Measurements from ENCODE around the gene RORC.
"Not testable (repeated sequence)": the region's sequence is repeated elsewhere in the genome, so short reads cannot be mapped to it uniquely, and the experiment has no call there.

The RORC gene

GRCh38 chr1:151860504-151861187 lies 29.0 kb upstream of the RORC start:
- Histone ChIP-seq H3K9ac (ENCODE audit: low read depth in 1 of 2, low read length in 2 of 2) (no peak overlapping the region), H3K9me3 (ENCODE audit: control insufficient read depth in 1 of 2, low read length in 2 of 2) (no peaks in the 10 kb centered on the region), H3K4me3 (ENCODE audit: low read depth in 1 of 2, low read length in 2 of 2) (no peak overlapping the region)

GRCh38 chr1:151859891-151860293 lies 28.3 kb upstream of the RORC start:
- H3K27ac ChIP-seq (ENCODE audit: low read depth, low read length), result no peak overlapping the region
- H3K4me1 ChIP-seq (ENCODE audit: control insufficient read depth in 1 of 2, insufficient read depth in 2 of 2, low read length in 2 of 2), result no peaks in the 10 kb centered on the region
- no peak overlapping the region for H3K4me3 ChIP-seq (ENCODE audit: low read depth in 1 of 2, low read length in 2 of 2)
- H3K9me3 ChIP-seq (ENCODE audit: control insufficient read depth in 1 of 2, low read length in 2 of 2), result no peaks in the 10 kb centered on the region
- no peaks in the 10 kb centered on the region for H3K27me3 ChIP-seq (ENCODE audit: control insufficient read depth in 1 of 2, insufficient read depth in 2 of 2, low read length in 2 of 2)
- H3K9ac ChIP-seq (ENCODE audit: low read depth in 1 of 2, low read length in 2 of 2), result no peak overlapping the region
- no peaks in the 10 kb centered on the region for H3K36me3 ChIP-seq (ENCODE audit: control insufficient read depth in 1 of 2, insufficient read depth in 2 of 2, low read length in 2 of 2)

More at GRCh38 chr1:151860504-151861187, 29.0 kb upstream of the RORC start:
- Histone ChIP-seq H3K36me3 (ENCODE audit: control insufficient read depth in 1 of 2, insufficient read depth in 2 of 2, low read length in 2 of 2) (no peaks in the 10 kb centered on the region), H3K27me3 (ENCODE audit: control insufficient read depth in 1 of 2, insufficient read depth in 2 of 2, low read length in 2 of 2) (no peaks in the 10 kb centered on the region), H3K4me1 (ENCODE audit: control insufficient read depth in 1 of 2, insufficient read depth in 2 of 2, low read length in 2 of 2) (no peaks in the 10 kb centered on the region), H3K27ac (ENCODE audit: low read depth, low read length) (no peak overlapping the region)

- H3K27ac ChIP-seq (ENCODE audit: low read depth, low read length), result no peak overlapping the region
- H3K9ac ChIP-seq (ENCODE audit: low read depth in 1 of 2, low read length in 2 of 2), result no peak overlapping the region
These were observed 27.5 kb upstream of the RORC start for GRCh38 chr1:151858886-151859665.

GRCh38 chr1:151858030-151858746 lies 26.6 kb upstream of the RORC start:
- Histone ChIP-seq H3K9ac (ENCODE audit: low read depth in 1 of 2, low read length in 2 of 2) (no peak overlapping the region), H3K27me3 (ENCODE audit: control insufficient read depth in 1 of 2, insufficient read depth in 2 of 2, low read length in 2 of 2) (no peaks in the 10 kb centered on the region), H3K36me3 (ENCODE audit: control insufficient read depth in 1 of 2, insufficient read depth in 2 of 2, low read length in 2 of 2) (no peaks in the 10 kb centered on the region), H3K4me3 (ENCODE audit: low read depth in 1 of 2, low read length in 2 of 2) (no peak overlapping the region), H3K9me3 (ENCODE audit: control insufficient read depth in 1 of 2, low read length in 2 of 2) (no peaks in the 10 kb centered on the region), H3K27ac (ENCODE audit: low read depth, low read length) (no peak overlapping the region), H3K4me1 (ENCODE audit: control insufficient read depth in 1 of 2, insufficient read depth in 2 of 2, low read length in 2 of 2) (no peaks in the 10 kb centered on the region)

More at GRCh38 chr1:151858886-151859665, 27.5 kb upstream of the RORC start:
- Histone ChIP-seq H3K36me3 (ENCODE audit: control insufficient read depth in 1 of 2, insufficient read depth in 2 of 2, low read length in 2 of 2) (no peaks in the 10 kb centered on the region), H3K27me3 (ENCODE audit: control insufficient read depth in 1 of 2, insufficient read depth in 2 of 2, low read length in 2 of 2) (no peaks in the 10 kb centered on the region), H3K9me3 (ENCODE audit: control insufficient read depth in 1 of 2, low read length in 2 of 2) (no peaks in the 10 kb centered on the region), H3K4me3 (ENCODE audit: low read depth in 1 of 2, low read length in 2 of 2) (no peak overlapping the region), H3K4me1 (ENCODE audit: control insufficient read depth in 1 of 2, insufficient read depth in 2 of 2, low read length in 2 of 2) (no peaks in the 10 kb centered on the region)

DNA sequence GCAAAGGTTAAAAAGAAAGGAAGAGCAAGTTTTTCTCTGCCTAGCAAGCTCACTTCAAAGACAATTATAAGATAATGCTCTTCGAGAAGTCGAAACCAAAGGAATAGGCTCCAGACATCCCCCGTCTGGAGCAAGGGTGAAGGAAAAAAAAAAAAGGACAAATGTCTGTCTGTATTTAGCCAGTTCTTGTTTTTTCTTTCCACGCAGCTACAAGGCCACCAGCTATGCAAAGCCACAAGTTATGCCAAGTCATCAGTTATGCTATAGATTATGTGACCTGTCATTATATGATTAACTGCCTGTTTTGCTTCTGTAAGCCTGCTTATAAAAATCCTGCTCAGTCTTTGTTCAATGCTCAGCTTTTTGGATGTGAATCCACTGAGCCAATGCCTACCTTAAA lies 24.3 kb upstream of the RORC start:
- no peak overlapping the region for H3K9ac ChIP-seq (ENCODE audit: low read depth in 1 of 2, low read length in 2 of 2)
- no peak overlapping the region for H3K4me3 ChIP-seq (ENCODE audit: low read depth in 1 of 2, low read length in 2 of 2)
- H3K27me3 ChIP-seq (ENCODE audit: control insufficient read depth in 1 of 2, insufficient read depth in 2 of 2, low read length in 2 of 2), result no peaks in the 10 kb centered on the region
- H3K36me3 ChIP-seq (ENCODE audit: control insufficient read depth in 1 of 2, insufficient read depth in 2 of 2, low read length in 2 of 2), result no peaks in the 10 kb centered on the region
- no peak overlapping the region for H3K27ac ChIP-seq (ENCODE audit: low read depth, low read length)
- no peaks in the 10 kb centered on the region for H3K4me1 ChIP-seq (ENCODE audit: control insufficient read depth in 1 of 2, insufficient read depth in 2 of 2, low read length in 2 of 2)
- no peaks in the 10 kb centered on the region for H3K9me3 ChIP-seq (ENCODE audit: control insufficient read depth in 1 of 2, low read length in 2 of 2)

- not testable (repeated sequence) for H3K9ac ChIP-seq (ENCODE audit: low read depth in 1 of 2, low read length in 2 of 2); H3K27ac ChIP-seq (ENCODE audit: low read depth, low read length); H3K36me3 ChIP-seq (ENCODE audit: control insufficient read depth in 1 of 2, insufficient read depth in 2 of 2, low read length in 2 of 2); H3K27me3 ChIP-seq (ENCODE audit: control insufficient read depth in 1 of 2, insufficient read depth in 2 of 2, low read length in 2 of 2); H3K9me3 ChIP-seq (ENCODE audit: control insufficient read depth in 1 of 2, low read length in 2 of 2); H3K4me3 ChIP-seq (ENCODE audit: low read depth in 1 of 2, low read length in 2 of 2); H3K4me1 ChIP-seq (ENCODE audit: control insufficient read depth in 1 of 2, insufficient read depth in 2 of 2, low read length in 2 of 2)
These were observed 23.9 kb upstream of the RORC start for GRCh38 chr1:151855516-151855915.

DNA sequence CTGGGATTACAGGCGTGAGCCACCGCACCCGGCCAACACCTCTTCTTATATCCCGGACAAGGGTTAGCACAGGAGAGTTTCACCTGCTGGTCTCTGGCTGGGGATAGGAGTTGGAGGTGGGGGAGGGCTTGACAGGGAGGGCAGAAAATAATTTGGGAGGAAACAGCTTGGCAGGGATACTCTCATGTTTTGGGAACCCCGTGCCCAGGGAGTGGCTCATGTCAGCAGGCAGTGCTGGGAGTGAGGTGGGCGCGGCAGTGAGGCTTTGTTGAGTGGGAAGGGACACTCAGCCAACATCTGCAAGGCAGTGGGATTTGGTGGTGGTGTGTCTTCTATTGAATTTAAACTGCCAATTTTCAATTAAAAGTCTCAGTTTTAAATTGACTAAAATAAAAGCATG lies 23.1 kb upstream of the RORC start:
- Histone ChIP-seq H3K27me3 (ENCODE audit: control insufficient read depth in 1 of 2, insufficient read depth in 2 of 2, low read length in 2 of 2) (no peaks in the 10 kb centered on the region), H3K4me3 (ENCODE audit: low read depth in 1 of 2, low read length in 2 of 2) (no peak overlapping the region), H3K9me3 (ENCODE audit: control insufficient read depth in 1 of 2, low read length in 2 of 2) (no peaks in the 10 kb centered on the region), H3K9ac (ENCODE audit: low read depth in 1 of 2, low read length in 2 of 2) (no peak overlapping the region), H3K27ac (ENCODE audit: low read depth, low read length) (no peak overlapping the region), H3K4me1 (ENCODE audit: control insufficient read depth in 1 of 2, insufficient read depth in 2 of 2, low read length in 2 of 2) (no peaks in the 10 kb centered on the region), H3K36me3 (ENCODE audit: control insufficient read depth in 1 of 2, insufficient read depth in 2 of 2, low read length in 2 of 2) (no peaks in the 10 kb centered on the region)

GRCh38 chr1:151853411-151853943 lies 21.9 kb upstream of the RORC start, which contains the start of gene THEM5:
TSS of gene THEM5 (minus strand) at chr1:151853712. CDS start at chr1:151853565, 147 bp downstream.
- Histone ChIP-seq H3K9ac (ENCODE audit: low read depth in 1 of 2, low read length in 2 of 2) (no peak within 1 kb of the TSS), H3K36me3 (ENCODE audit: control insufficient read depth in 1 of 2, insufficient read depth in 2 of 2, low read length in 2 of 2) (no peaks in the 10 kb centered on the region), H3K27me3 (ENCODE audit: control insufficient read depth in 1 of 2, insufficient read depth in 2 of 2, low read length in 2 of 2) (no peaks in the 10 kb centered on the region), H3K4me1 (ENCODE audit: control insufficient read depth in 1 of 2, insufficient read depth in 2 of 2, low read length in 2 of 2) (no peaks in the 10 kb centered on the region), H3K9me3 (ENCODE audit: control insufficient read depth in 1 of 2, low read length in 2 of 2) (no peaks in the 10 kb centered on the region), H3K4me3 (ENCODE audit: low read depth in 1 of 2, low read length in 2 of 2) (no peak within 1 kb of the TSS), H3K27ac (ENCODE audit: low read depth, low read length) (no peak within 1 kb of the TSS)

DNA sequence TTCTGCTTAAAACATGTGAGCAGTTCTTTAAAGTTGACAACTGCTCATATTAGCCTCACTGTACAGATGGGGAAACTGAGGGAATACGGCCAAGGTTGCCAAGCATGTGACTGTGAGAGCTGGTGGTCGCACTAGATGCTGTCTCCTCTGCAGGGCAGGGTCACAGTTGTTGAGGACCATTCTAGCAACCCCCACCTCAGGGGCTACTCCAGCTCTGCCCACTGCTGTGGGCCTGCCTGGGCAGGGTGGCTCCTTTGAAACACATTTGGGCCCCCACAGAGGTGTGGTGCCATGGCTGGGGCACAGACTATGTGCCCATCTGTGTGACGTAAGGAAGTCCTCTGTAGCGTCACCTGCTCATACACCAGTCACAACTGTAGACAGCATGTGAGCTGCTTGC lies 21.1 kb upstream of the RORC start:
- Histone ChIP-seq H3K9me3 (ENCODE audit: control insufficient read depth in 1 of 2, low read length in 2 of 2) (no peaks in the 10 kb centered on the region), H3K9ac (ENCODE audit: low read depth in 1 of 2, low read length in 2 of 2) (no peak overlapping the region), H3K27me3 (ENCODE audit: control insufficient read depth in 1 of 2, insufficient read depth in 2 of 2, low read length in 2 of 2) (no peaks in the 10 kb centered on the region)

DNA sequence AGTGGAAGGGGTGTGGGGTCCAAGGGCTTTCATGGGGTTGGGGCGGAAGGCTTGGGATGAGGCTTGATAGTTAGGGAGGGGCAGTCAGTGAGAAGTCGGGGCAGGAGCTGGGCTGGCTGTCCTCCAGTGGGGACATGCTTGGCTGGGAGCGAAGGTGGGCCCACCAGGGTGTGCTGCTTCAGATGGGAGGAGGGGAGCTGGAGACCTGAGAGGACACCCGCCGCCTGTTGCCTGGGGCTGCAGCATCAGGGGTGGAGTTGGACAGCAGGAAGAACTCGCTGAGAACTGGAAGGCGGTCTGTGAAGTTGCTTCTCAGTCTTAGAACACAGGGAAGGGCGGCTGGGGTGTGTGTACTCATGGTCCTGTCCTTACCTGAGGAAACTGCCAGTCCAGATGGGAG lies 20.3 kb upstream of the RORC start:
- Histone ChIP-seq H3K27ac (ENCODE audit: low read depth, low read length) (no peak overlapping the region), H3K9ac (ENCODE audit: low read depth in 1 of 2, low read length in 2 of 2) (no peak overlapping the region), H3K27me3 (ENCODE audit: control insufficient read depth in 1 of 2, insufficient read depth in 2 of 2, low read length in 2 of 2) (no peaks in the 10 kb centered on the region), H3K4me3 (ENCODE audit: low read depth in 1 of 2, low read length in 2 of 2) (no peak overlapping the region), H3K36me3 (ENCODE audit: control insufficient read depth in 1 of 2, insufficient read depth in 2 of 2, low read length in 2 of 2) (no peaks in the 10 kb centered on the region), H3K9me3 (ENCODE audit: control insufficient read depth in 1 of 2, low read length in 2 of 2) (no peaks in the 10 kb centered on the region), H3K4me1 (ENCODE audit: control insufficient read depth in 1 of 2, insufficient read depth in 2 of 2, low read length in 2 of 2) (no peaks in the 10 kb centered on the region)

More for the DNA sequence above, 21.1 kb upstream of the RORC start:
- H3K4me3 ChIP-seq (ENCODE audit: low read depth in 1 of 2, low read length in 2 of 2), result no peak overlapping the region
- H3K36me3 ChIP-seq (ENCODE audit: control insufficient read depth in 1 of 2, insufficient read depth in 2 of 2, low read length in 2 of 2), result no peaks in the 10 kb centered on the region
- H3K27ac ChIP-seq (ENCODE audit: low read depth, low read length), result no peak overlapping the region
- H3K4me1 ChIP-seq (ENCODE audit: control insufficient read depth in 1 of 2, insufficient read depth in 2 of 2, low read length in 2 of 2), result no peaks in the 10 kb centered on the region

All from duodenal mucosa (tissue), 2 donors.